Mesothelial cell of epicardium (in vitro differentiated cells): ENCODE results near the gene MAIP1. TPM values are rescaled to one million over a fixed set of nuclear protein-coding genes. Genes with fewer than 3 reads are reported as not detected.

ENCODE experiments used
- DNase-seq, 2 experiments: peaks; one replicate each; pipeline ENCODE4 v3.0.0; 2021; ENCODE audit warnings: low spot score in 2 of 2; ENCODE audit not compliant: unreplicated experiment in 2 of 2
- H3K27ac Mint-ChIP-seq: 2 replicates; pipeline ENCODE4 v1.8.0; 2021; ENCODE audit warnings: mixed read lengths
- H3K27me3 Mint-ChIP-seq: 2 replicates; pipeline ENCODE4 v1.8.0; 2021; ENCODE audit warnings: low read depth, mixed read lengths
- H3K36me3 Mint-ChIP-seq: 2 replicates; pipeline ENCODE4 v1.8.0; 2021; ENCODE audit warnings: mixed read lengths
- H3K4me1 Mint-ChIP-seq: 2 replicates; pipeline ENCODE4 v1.8.0; 2021; ENCODE audit warnings: mixed read lengths
- H3K4me3 Mint-ChIP-seq: 2 replicates; pipeline ENCODE4 v1.8.0; 2021; ENCODE audit warnings: mild to moderate bottlenecking, moderate library complexity, mixed read lengths
- H3K9me3 Mint-ChIP-seq: 2 replicates; pipeline ENCODE4 v1.8.0; 2021; ENCODE audit warnings: mixed read lengths
- CTCF ChIP-seq: fragments of 200-600 bp; sonication (generic); IDR thresholded peaks from one replicate; pipeline ENCODE4 v1.5.0; 2021; ENCODE audit warnings: antibody characterized with exemption; ENCODE audit not compliant: unreplicated experiment
- total RNA-seq: library from RNA; stranded (reverse); gene quantifications from 3 replicates; pipeline ENCODE4 v1.2.1, GENCODE V29; 2021

Gene MAIP1
- total RNA-seq, 1 donor from 2014 or later: 20.2 TPM

- H3K27me3 Mint-ChIP-seq: no peaks in the 10 kb centered on the region
- H3K9me3 Mint-ChIP-seq: no peaks in the 10 kb centered on the region
- H3K4me3 Mint-ChIP-seq: no peak overlapping the region
- peaks cover 20% of the 10 kb centered on the region for H3K36me3 Mint-ChIP-seq
- no peak for DNase-seq
- H3K27ac Mint-ChIP-seq: no peak overlapping the region
- TF ChIP-seq CTCF: no peak
- H3K4me1 Mint-ChIP-seq: no peaks in the 10 kb centered on the region
Measured at GRCh38 chr2:199936554-199936953, 18.8 kb upstream of the MAIP1 start.

- no peak overlapping the region for H3K27ac Mint-ChIP-seq
- no peaks in the 10 kb centered on the region for H3K27me3 Mint-ChIP-seq
- H3K4me1 Mint-ChIP-seq: no peaks in the 10 kb centered on the region
- peaks cover 22% of the 10 kb centered on the region for H3K36me3 Mint-ChIP-seq
- no peaks in the 10 kb centered on the region for H3K9me3 Mint-ChIP-seq
- TF ChIP-seq CTCF: no peak
- DNase-seq: no peak
- H3K4me3 Mint-ChIP-seq: no peak overlapping the region
Measured at GRCh38 chr2:199940373-199940772, 15.0 kb upstream of the MAIP1 start.

GRCh38 chr2:199943373-199943772, 12.0 kb upstream of the MAIP1 start:
- H3K27me3 Mint-ChIP-seq: no peaks in the 10 kb centered on the region
- no peaks in the 10 kb centered on the region for H3K4me1 Mint-ChIP-seq
- no peaks in the 10 kb centered on the region for H3K9me3 Mint-ChIP-seq
- no peak for TF ChIP-seq CTCF
- peaks cover 26% of the 10 kb centered on the region for H3K36me3 Mint-ChIP-seq
- H3K4me3 Mint-ChIP-seq: no peak overlapping the region
- DNase-seq: no peak
- H3K27ac Mint-ChIP-seq: no peak overlapping the region

GRCh38 chr2:199946196-199946595, 9.2 kb upstream of the MAIP1 start:
- no peak for TF ChIP-seq CTCF
- Mint-ChIP-seq H3K27ac (no peak overlapping the region), H3K4me3 (no peak overlapping the region), H3K27me3 (no peaks in the 10 kb centered on the region), H3K9me3 (no peaks in the 10 kb centered on the region), H3K36me3 (peaks cover 20% of the 10 kb centered on the region), H3K4me1 (no peaks in the 10 kb centered on the region)
- DNase-seq: no peak

- Mint-ChIP-seq H3K4me3 (no peak overlapping the region), H3K4me1 (no peaks in the 10 kb centered on the region), H3K36me3 (peaks cover 20% of the 10 kb centered on the region), H3K27me3 (no peaks in the 10 kb centered on the region), H3K9me3 (no peaks in the 10 kb centered on the region), H3K27ac (no peak overlapping the region)
- no peak for DNase-seq
- no peak for TF ChIP-seq CTCF
Measured at GRCh38 chr2:199946836-199947235, 8.5 kb upstream of the MAIP1 start.

GRCh38 chr2:199950396-199950795, 5.0 kb upstream of the MAIP1 start:
- no peak for DNase-seq
- H3K27me3 Mint-ChIP-seq: no peaks in the 10 kb centered on the region
- no peak overlapping the region for H3K27ac Mint-ChIP-seq
- H3K4me3 Mint-ChIP-seq: no peak overlapping the region
- H3K36me3 Mint-ChIP-seq: peaks cover 14% of the 10 kb centered on the region
- no peaks in the 10 kb centered on the region for H3K9me3 Mint-ChIP-seq
- peaks cover 13% of the 10 kb centered on the region for H3K4me1 Mint-ChIP-seq
- no peak for TF ChIP-seq CTCF
